ENCODE data around the gene SNX22.
"Not testable (repeated sequence)": the region's sequence is repeated elsewhere in the genome, so short reads cannot be mapped to it uniquely, and the experiment has no call there.

Gene SNX22

DNA sequence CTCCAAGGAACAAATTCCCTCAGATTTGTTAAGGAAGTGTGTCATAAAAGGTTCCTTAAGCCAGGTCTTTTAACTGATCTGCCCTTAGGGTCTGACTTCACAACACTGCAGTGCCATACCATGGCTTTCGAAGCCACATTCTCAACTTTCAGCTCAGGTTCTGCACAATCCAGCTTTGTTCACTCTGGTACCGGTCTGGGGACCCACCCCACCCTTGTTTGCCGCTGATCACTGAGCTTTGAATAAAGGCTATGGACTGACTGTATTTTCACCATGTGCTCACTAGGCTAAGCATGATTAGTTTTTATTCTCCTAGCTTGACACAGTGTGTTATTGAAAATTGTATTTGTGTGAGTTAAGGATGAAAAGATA lies 39.9 kb upstream of the SNX22 start:
- no peak overlapping the region for H3K4me3 ChIP-seq (ENCODE audit: low read depth, low read length)
- ChIA-PET POLR2A (interaction anchor here (0.5 kb wide), 1 partner anchor 19 kb away, joined by 3 read pairs; no protein-coding TSS in a partner anchor), CTCF (interaction anchor here (0.6 to 1.5 kb wide), 3 partner anchors 12 to 65 kb away, joined by 3 to 5 read pairs (median 4); partner anchors contain the start of gene DAPK2)
- TF ChIP-seq, protein P1, sequence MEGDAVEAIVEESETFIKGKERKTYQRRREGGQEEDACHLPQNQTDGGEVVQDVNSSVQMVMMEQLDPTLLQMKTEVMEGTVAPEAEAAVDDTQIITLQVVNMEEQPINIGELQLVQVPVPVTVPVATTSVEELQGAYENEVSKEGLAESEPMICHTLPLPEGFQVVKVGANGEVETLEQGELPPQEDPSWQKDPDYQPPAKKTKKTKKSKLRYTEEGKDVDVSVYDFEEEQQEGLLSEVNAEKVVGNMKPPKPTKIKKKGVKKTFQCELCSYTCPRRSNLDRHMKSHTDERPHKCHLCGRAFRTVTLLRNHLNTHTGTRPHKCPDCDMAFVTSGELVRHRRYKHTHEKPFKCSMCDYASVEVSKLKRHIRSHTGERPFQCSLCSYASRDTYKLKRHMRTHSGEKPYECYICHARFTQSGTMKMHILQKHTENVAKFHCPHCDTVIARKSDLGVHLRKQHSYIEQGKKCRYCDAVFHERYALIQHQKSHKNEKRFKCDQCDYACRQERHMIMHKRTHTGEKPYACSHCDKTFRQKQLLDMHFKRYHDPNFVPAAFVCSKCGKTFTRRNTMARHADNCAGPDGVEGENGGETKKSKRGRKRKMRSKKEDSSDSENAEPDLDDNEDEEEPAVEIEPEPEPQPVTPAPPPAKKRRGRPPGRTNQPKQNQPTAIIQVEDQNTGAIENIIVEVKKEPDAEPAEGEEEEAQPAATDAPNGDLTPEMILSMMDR (IDR thresholded peaks at IDR 0.05; ENCODE audit: insufficient read depth, low read length, missing control alignments) = no peak
- no peak for DNase-seq (ENCODE audit: low read depth, low spot score)

DNA sequence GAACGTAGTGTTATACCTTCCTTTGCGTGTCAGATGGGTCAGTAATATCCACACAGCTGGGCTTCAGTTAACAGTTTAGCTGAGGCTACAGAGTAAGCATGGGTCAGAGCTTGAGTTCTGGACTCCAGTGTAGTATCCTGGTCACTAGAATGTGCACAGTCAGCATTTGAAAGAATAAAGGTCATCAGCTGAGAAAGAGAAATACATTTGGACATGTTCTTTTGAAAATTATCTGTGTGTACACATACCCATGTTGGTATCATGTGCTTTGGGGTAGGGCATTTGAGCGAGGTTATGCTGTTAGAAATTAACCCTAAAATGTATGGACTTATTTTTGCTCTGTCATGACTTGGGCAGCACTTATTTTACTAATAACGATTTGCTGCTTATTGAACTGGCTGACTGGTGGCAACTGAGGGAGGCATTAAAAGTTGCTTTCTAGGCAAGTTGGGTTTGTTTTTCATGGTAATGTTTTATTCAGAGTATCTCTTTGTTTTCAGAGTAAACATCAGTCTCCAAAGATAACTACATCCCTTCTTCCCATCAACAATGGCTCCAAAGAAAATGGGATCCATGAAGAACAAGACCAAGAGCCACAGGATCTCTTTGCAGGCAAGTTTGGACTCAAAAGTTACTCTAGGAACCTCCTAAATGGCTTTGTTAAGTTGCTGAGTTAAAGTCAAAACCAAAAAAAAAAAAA lies 39.3 kb upstream of the SNX22 start:
- TF ChIP-seq, protein P1 (IDR thresholded peaks at IDR 0.05; ENCODE audit: insufficient read depth, low read length, missing control alignments) = no peak
- ChIA-PET CTCF (interaction anchor here (0.6 to 1.5 kb wide), 2 partner anchors 42 to 66 kb away, joined by 3 to 5 read pairs; partner anchors contain the start of gene DAPK2), POLR2A (no interaction called here)
- no peak for DNase-seq (ENCODE audit: low read depth, low spot score)
- no peak overlapping the region for H3K4me3 ChIP-seq (ENCODE audit: low read depth, low read length)

DNA sequence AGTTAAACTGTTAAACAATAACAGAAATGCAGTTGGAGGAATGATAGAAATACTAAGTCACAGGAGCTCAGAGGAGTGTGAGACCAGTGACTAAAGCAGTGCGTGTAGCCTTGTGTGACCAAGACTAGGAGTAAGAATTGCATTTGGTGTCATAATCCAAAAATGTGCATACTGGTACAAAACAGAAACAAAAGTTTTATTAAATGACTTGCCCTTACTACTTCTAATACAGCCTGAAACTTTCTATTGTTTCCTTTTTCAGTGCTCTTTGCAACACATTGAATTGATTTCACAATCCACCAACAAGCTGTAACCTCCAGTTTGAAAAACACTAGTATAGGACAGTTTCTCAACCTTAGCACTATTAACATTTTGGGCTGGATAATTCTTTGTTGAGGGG lies 38.6 kb upstream of the SNX22 start:
- no peak overlapping the region for H3K4me3 ChIP-seq (ENCODE audit: low read depth, low read length)
- TF ChIP-seq, protein P1 (IDR thresholded peaks at IDR 0.05; ENCODE audit: insufficient read depth, low read length, missing control alignments) = no peak
- no peak for DNase-seq (ENCODE audit: low read depth, low spot score)
- ChIA-PET POLR2A (no interaction called here), CTCF (interaction anchor here (0.9 to 1.3 kb wide), 2 partner anchors 13 to 360 kb away, joined by 3 read pairs; no protein-coding TSS in a partner anchor)

- POLR2A ChIA-PET = no interaction called here
- no peak for DNase-seq (ENCODE audit: low read depth, low spot score)
- H3K4me3 ChIP-seq (ENCODE audit: low read depth, low read length) = no peak overlapping the region
- CTCF ChIA-PET = interaction anchor here (1.1 kb wide), 1 partner anchor 13 kb away, joined by 3 read pairs; no protein-coding TSS in a partner anchor
- TF ChIP-seq, protein P1 (IDR thresholded peaks at IDR 0.05; ENCODE audit: insufficient read depth, low read length, missing control alignments) = no peak
Observed at GRCh38 chr15:64117759-64118487, 33.6 kb upstream of the SNX22 start.

DNA sequence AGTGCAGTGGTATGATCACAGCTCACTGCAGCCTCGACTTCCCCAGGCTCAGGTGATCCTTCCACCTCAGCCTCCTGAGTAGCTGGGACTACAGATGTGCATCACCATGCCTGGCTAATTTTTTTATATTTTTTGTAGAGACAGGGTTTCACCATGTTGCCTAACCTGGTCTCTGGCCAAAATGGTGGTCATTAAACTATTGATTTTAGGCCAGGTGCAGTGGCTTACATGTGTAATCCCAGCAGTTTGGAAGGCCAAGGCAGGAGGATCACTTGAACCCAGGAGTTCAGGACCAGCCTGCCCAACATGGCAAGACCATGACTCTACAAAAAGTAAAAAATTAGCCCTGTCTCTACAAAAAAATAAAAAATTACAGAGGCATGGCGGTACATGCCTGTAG lies 31.2 kb upstream of the SNX22 start:
- H3K4me3 ChIP-seq (ENCODE audit: low read depth, low read length); CTCF ChIA-PET; DNase-seq (ENCODE audit: low read depth, low spot score); POLR2A ChIA-PET: not testable (repeated sequence)

- POLR2A ChIA-PET = no interaction called here
- no peak for DNase-seq (ENCODE audit: low read depth, low spot score)
- H3K4me3 ChIP-seq (ENCODE audit: low read depth, low read length) = no peak overlapping the region
- CTCF ChIA-PET = interaction anchor here (1.2 kb wide), 2 partner anchors 14 to 32 kb away, joined by 3 to 5 read pairs; no protein-coding TSS in a partner anchor
- TF ChIP-seq, protein P1 (IDR thresholded peaks at IDR 0.05; ENCODE audit: insufficient read depth, low read length, missing control alignments) = no peak
Observed at GRCh38 chr15:64121614-64122013, 29.9 kb upstream of the SNX22 start.
